ENCODE data around the gene ADAMTS2. TPM values are rescaled to one million over a fixed set of nuclear protein-coding genes. Genes with fewer than 3 reads are reported as not detected.

The ADAMTS2 gene
- total and polyA plus RNA-seq, 2 donors (not counting 3 experiments of a cell fraction or from before 2014, with no cell fraction given): not detected

GRCh38 chr5:179374506-179375235, 29.4 kb upstream of the ADAMTS2 start:
- H2AFZ ChIP-seq (ENCODE audit: low read depth, low read length): no peak overlapping the region
- H3K27ac ChIP-seq (ENCODE audit: insufficient read depth, low read depth, low read length): no peak overlapping the region
- no peaks in the 10 kb centered on the region for H3K79me2 ChIP-seq (ENCODE audit: control insufficient read depth, insufficient read depth, low read length)
- H3K9ac ChIP-seq (replicated peaks; ENCODE audit: extremely low read depth, insufficient read depth, low read length): no peak overlapping the region
- no peak for FAIRE-seq
- H3K4me2 ChIP-seq (ENCODE audit: insufficient read depth, low read length): no peak overlapping the region
- H3K36me3 ChIP-seq (ENCODE audit: control insufficient read depth in 2 of 2, extremely low read depth in 1 of 2, insufficient read depth in 2 of 2, low read length in 2 of 2): no peaks in the 10 kb centered on the region
- no peaks in the 10 kb centered on the region for H3K9me1 ChIP-seq (replicated peaks; ENCODE audit: control insufficient read depth, extremely low read depth, insufficient read depth, low read length)
- no TSS peak for BruUV-seq (replicated peaks)
- H3K4me3 ChIP-seq (replicated peaks in 1 of 3; ENCODE audit: insufficient read depth in 1 of 3, low read depth in 1 of 3, low read length in 3 of 3): no peak overlapping the region
- ChIA-PET CTCF (no interaction called here), POLR2A (no interaction called here)
- no peaks in the 10 kb centered on the region for H3K9me3 ChIP-seq (replicated peaks; ENCODE audit: control insufficient read depth, insufficient read depth, low read length)
- no peaks in the 10 kb centered on the region for H3K4me1 ChIP-seq (ENCODE audit: control insufficient read depth, extremely low read depth, insufficient read depth, low read length)
- TF ChIP-seq CTCF (IDR thresholded peaks at IDR 0.05; ENCODE audit: extremely low read depth in 1 of 2, insufficient read depth in 1 of 2, low read depth in 1 of 2, low read length in 2 of 2) (no peak), JUN (IDR thresholded peaks at IDR 0.05; ENCODE audit: borderline replicate concordance, insufficient read depth, insufficient read length, low read depth) (no peak), EZH2 (IDR thresholded peaks at IDR 0.05; ENCODE audit: borderline replicate concordance, low read depth, low read length, severe bottlenecking) (no peak), POLR2AphosphoS5 (IDR thresholded peaks at IDR 0.05; ENCODE audit: insufficient read depth, low read depth, low read length) (no peak), POLR2A (IDR thresholded peaks at IDR 0.05; ENCODE audit: low read depth, low read length) (no peak), FOS (IDR thresholded peaks at IDR 0.05; ENCODE audit: borderline replicate concordance, insufficient read depth, low read length) (no peak), GATA2 (IDR thresholded peaks at IDR 0.05; ENCODE audit: insufficient read depth, insufficient read length, low read depth, low read length) (no peak), MAX (IDR thresholded peaks at IDR 0.05; ENCODE audit: insufficient read depth, insufficient read length) (no peak)
- intact Hi-C loops (cut with micrococcal nuclease): no loop called here
- no peak for DNase-seq (ENCODE audit: low read depth, low spot score)
- H3K27me3 ChIP-seq (ENCODE audit: control insufficient read depth in 2 of 2, insufficient read depth in 2 of 2, low read length in 2 of 2): no peaks in the 10 kb centered on the region
- no peaks in the 10 kb centered on the region for H4K20me1 ChIP-seq (replicated peaks; ENCODE audit: control insufficient read depth, extremely low read depth, insufficient read depth, low read length)
- dilution Hi-C loops (cut with MboI; ENCODE audit: extremely low pct_ligation_motif_present, low sequenced_read_pairs): no loop called here
